Measurements from ENCODE around the gene MNT.

Gene MNT

GRCh38 chr17:2400877-2401425, at the start of gene MNT:
Gene MNT (minus strand): TSS chr17:2401060. CDS start chr17:2400712, 348 bp downstream.
- TF ChIP-seq, protein P1, sequence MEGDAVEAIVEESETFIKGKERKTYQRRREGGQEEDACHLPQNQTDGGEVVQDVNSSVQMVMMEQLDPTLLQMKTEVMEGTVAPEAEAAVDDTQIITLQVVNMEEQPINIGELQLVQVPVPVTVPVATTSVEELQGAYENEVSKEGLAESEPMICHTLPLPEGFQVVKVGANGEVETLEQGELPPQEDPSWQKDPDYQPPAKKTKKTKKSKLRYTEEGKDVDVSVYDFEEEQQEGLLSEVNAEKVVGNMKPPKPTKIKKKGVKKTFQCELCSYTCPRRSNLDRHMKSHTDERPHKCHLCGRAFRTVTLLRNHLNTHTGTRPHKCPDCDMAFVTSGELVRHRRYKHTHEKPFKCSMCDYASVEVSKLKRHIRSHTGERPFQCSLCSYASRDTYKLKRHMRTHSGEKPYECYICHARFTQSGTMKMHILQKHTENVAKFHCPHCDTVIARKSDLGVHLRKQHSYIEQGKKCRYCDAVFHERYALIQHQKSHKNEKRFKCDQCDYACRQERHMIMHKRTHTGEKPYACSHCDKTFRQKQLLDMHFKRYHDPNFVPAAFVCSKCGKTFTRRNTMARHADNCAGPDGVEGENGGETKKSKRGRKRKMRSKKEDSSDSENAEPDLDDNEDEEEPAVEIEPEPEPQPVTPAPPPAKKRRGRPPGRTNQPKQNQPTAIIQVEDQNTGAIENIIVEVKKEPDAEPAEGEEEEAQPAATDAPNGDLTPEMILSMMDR (IDR thresholded peaks at IDR 0.05), result no peak

- TF ChIP-seq, protein P1 (IDR thresholded peaks at IDR 0.05), result no peak
Measured at GRCh38 chr17:2450016-2450650, 49.3 kb upstream of the MNT start.

DNA sequence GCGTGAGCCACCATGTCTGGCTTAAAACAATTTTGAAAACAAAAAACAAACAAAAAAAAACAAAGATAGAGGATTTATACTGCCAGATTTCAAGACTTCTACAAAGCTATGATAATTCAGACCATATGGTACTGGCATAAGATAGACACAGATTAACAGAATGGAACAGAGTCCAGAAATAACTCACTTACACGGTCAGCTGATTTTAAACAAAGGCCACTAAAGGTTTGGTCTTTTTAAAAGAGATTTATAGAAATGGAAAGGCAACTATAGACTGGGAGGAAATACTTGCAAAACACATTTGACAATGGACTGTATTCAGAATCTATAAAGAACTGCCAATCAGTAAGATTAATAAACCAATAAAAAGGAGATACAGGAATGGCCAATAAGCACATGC, 48.6 kb upstream of the MNT start:
- TF ChIP-seq, protein P1 (IDR thresholded peaks at IDR 0.05), result no peak

DNA sequence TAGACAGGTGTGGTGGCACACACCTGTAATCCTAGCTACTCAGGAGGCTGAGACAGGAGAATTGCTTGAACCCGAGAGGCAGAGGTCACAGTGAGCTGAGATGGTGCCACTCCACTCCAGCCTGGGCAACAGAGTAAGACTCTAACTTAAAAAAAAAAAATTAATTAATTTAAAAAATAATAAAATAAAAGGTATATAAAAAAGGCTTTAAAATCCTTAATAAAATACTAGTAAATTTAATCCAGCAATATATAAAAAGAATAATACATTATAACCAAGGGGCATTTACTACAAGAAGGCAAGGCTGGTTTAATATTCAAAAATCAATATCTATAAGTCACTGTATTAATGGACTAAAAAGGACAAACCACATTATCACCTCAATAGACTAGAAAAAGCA, 44.8 kb upstream of the MNT start:
- TF ChIP-seq, protein P1 (IDR thresholded peaks at IDR 0.05), result no peak

DNA sequence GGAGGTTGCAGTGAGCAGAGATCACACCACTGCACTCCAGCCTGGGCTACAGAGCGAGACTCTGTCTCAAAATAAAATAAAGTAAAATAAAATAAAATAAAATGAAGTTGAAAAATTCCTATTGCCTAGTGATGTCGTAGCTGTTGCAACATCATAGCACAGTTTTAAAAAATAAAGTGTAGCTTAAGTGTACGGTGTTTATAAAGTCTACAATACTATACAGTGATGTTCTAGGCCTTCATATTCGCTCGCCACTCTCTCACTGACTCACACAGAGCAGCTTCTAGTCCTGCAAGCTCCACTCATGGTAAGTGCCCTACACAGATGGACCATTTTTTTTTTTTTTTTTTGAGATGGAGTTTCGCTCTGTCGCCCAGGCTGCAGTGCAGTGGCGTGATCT, 43.5 kb upstream of the MNT start:
- TF ChIP-seq, protein P1 (IDR thresholded peaks at IDR 0.05), result no peak

GRCh38 chr17:2442166-2442565, 41.3 kb upstream of the MNT start:
- TF ChIP-seq, protein P1 (IDR thresholded peaks at IDR 0.05), result no peak

DNA sequence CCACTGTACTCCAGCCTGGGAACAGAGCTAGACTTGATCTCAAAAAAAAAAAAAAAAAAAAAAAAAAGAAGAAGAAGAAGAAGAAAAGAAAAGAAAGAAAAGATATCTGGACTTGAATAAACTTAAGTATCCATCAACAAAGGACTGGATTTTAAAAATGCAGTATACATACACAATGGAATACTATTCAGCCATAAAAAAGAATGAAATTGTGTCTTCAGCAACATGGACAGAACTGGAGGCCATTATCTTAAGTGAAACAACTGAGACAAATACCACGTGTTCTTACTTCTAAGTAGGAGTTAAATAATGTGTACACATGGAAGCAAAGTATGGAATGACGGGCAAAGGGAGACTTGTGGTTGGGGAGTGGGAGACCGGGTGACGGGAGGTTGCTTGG, 40.1 kb upstream of the MNT start:
- TF ChIP-seq, protein P1 (IDR thresholded peaks at IDR 0.05), result no peak

Data from LNCAP (cell line).